Right ventricle myocardium inferior (tissue), 1 donor: Measurements from ENCODE around the gene UBE2V1. TPM values are rescaled to one million over a fixed set of nuclear protein-coding genes. Genes with fewer than 3 reads are reported as not detected.
A peak's percentile ranks its signal among the peaks of the same experiment; 100 is the strongest.

ENCODE experiments used
- ATAC-seq: fragments of 200-7000 bp; cut with Tn5 transposase; one replicate; pipeline ENCODE4 v1.9.1; 2020; ENCODE audit warnings: mild to moderate bottlenecking, moderate library complexity
- DNase-seq: peaks from one replicate; pipeline ENCODE4 v3.0.0; 2021; ENCODE audit errors: missing footprints
- intact Hi-C: fragments of 100-400 bp; cut with DNase I; formaldehyde crosslinking; loops from one replicate; pipeline ENCODE4 v1.11.0; 2022
- total RNA-seq: library from RNA; stranded (reverse); fragmentation: NEBNext Ultra II Directional; extraction: Animal tissue kit (Norgen Biotek cat#: 25700); gene quantifications from one replicate; pipeline ENCODE4 v1.2.1, GENCODE V29; 2021
- donor health status: DM: no; HTN: yes; CAD: no; lungs with severe emphysema.

The UBE2V1 gene
- total RNA-seq, 1 donor from 2014 or later: 74.3 TPM

DNA sequence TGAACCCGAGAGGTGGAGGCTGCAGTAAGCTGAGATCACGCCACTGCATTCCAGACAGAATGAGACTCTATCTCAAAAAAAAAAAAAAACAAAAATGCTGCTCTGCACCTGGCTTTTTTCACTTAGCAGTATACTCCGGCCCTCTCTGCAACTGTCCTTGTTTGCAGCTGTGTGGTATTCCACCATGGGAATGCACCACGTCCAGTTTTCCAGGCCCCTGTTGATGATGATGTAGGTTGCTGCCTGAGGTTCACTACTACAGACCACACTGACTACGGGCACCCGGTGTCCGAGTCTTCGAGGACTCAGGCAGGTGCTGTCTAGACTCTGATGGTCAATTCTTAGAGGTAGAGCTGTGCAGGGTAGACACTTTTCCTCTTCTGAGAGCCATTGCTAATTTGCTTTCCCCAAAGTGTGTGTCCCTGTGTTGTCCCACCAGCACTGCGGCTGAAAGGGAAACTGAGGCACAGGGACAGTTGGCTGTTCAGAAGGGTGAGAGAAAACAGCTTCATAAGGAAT is 56.5 kb downstream of the UBE2V1 start:
- intact Hi-C loops: no loop called here
- DNase-seq (no peak), ATAC-seq (no peak)

DNA sequence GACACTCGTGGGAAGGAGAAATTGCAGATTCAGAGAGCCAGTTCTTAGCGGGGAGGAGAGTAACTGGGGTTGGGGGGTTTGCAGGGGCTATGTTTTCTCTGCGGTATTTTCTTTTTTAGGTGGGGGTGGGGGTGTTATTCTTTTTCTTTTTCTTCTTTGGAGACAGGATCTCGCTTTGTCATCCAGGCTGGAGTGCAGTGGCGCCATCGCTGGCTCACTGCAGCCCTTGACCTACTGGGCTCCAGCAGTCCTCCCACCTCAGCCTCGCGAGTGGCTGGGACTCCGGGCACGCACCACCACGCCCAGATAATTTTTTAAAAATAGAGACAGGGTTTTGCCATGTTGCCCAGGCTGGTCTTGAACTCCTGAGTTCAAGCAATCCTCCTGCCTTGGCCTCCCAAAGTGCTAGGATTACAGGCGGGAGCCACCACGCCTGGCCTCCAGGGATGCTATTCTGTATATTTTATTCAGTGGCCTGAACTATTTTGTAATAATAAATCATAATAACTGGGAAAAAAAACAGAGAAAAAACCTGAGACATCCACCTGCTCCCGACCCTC is 57.3 kb downstream of the UBE2V1 start:
- ATAC-seq (no peak), DNase-seq (no peak)
- intact Hi-C loops: no loop called here

DNA sequence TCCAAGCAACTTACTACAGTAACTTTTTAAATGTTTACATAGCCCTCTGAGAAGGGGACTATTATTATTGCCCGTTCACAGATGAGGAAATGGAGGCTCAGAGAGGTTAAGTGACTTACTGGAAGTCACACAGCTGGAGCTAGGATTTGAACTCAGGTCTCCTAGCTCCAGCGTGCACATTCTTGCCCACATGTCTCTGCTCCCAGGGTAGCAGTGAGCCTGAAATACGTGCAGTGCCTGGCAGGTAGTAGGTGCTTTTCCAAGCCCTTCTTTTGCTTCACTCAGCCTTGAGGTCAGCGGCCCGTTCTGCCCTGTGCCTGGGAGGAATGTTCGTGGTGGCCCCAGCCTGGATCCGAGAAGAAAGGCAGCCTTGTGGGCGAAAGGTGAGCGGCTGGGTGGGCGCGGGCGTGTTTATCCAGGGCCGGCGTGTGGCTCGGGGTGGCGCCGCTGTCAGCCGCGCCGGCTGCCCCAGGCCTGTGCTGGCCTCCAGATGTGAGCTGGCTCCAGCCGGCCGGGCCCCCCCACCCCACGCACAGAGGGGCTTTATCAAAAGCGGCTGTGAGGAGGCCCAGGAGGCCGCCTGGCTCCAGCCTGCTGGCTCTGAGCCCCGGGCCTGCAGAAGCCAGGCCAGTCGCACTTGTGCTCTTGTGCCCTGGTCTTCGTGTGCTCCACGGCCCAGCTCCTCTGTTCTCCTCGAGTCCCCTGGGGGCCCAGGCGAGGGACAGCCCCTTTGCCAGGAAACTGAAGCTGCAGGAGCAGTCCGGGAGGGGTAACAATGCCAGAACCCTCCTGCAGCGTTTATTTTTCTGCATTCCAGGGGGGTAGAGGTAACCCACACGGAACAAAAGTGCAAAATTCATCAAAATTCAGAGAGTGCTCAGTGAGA is 58.1 kb downstream of the UBE2V1 start:
- intact Hi-C loops: no loop called here
- DNase-seq (peak; percentile 73), ATAC-seq (peak; percentile 68)

DNA sequence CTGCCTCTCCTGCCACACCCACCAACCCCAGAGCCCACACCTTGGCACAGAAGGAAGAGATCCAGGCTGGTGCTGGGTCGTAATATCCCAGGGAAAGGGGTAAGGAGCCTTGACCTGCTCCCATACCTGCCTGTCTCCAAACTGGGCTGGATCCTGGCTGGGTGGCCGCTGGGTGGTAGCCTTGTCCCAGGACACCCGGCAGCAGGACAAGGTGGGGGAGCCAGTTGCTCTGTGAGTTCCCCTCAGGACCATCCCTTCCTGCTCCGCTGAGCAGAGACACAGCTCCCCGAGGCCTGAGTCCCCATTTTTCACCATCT is 58.8 kb downstream of the UBE2V1 start:
- no peak for DNase-seq
- ATAC-seq: no peak
- intact Hi-C loops: no loop called here

DNA sequence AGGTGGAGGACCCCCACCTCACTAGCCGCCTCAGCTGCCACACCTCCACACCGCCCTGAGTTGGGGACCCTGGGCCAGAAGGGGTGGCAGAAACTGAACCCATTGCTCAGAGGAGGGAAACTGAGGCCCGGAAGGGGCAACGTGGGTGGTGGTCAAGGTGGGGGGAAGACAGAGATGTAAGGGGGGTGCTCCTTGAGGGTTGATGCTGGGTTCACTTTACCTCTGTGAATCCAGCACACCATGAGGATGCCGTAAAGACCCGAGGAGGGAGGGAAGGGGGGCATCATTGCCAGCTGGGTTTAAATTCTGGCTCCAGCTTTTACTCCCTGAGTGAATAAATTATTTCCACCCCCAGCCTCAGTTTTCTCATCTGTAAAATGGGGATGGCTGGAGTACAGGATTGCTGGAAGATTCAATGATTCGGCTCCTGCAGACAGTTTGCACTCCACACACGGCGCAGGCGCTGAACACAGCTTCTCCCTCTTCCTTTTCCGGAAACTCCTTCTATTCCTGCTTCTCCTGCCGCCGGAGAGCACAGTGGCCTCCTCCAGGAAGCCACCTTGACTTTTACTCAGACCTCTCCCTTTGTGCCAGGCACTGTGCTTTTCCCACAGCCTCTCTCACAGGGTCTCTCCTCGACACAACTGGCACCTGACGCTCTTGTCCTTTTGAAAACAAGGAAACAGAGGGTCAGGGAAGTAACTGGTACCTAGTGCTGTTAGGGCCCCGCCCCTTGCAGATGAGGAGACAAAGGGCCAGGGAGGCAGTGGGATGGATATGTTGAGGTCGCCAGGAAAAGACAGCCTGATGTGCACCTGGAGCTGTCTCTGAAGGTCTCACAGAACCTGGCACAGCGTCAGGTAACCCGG is 59.4 kb downstream of the UBE2V1 start:
- ATAC-seq: no peak
- no peak for DNase-seq
- intact Hi-C loops: no loop called here

DNA sequence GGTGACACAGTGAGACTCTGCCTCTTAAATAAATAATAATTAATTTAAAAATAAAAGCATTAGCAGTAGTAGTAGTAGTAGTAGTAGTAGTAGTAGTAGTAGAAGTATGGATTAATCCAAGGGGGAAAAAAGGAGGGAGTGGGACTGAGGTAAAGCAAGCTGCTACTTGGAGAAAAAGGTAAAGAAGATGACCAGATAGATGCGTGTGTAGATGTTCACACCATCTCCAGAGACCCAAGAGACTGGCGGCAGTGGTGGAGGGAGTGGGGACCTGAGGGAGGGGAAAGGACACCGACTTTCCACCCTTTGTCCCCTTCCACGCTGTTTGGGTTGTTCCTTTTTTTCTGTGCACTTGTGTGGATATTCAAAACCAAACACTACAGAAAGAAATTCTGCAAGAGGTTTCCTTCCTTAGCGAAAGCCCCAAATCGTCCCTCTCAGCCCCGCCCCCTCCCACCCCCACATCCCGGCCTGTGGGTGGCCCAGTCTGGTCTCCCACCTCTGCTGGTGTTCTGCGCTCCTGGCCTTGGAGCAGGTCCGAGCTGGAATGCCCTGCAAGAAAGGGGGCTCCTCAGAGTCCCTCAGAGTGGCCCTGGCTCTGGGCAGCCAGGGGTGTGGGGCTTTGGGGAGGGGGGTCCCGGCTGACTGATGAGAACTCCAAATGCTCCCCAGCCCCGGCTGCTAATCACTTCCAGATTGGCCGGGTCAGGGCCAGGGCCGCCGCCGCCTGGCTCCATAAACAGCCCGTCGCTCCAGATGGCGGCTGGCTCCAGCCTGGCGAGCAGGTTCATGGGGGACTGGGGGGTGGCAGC is 60.2 kb downstream of the UBE2V1 start:
- ATAC-seq (no peak), DNase-seq (no peak)
- intact Hi-C loops: no loop called here

DNA sequence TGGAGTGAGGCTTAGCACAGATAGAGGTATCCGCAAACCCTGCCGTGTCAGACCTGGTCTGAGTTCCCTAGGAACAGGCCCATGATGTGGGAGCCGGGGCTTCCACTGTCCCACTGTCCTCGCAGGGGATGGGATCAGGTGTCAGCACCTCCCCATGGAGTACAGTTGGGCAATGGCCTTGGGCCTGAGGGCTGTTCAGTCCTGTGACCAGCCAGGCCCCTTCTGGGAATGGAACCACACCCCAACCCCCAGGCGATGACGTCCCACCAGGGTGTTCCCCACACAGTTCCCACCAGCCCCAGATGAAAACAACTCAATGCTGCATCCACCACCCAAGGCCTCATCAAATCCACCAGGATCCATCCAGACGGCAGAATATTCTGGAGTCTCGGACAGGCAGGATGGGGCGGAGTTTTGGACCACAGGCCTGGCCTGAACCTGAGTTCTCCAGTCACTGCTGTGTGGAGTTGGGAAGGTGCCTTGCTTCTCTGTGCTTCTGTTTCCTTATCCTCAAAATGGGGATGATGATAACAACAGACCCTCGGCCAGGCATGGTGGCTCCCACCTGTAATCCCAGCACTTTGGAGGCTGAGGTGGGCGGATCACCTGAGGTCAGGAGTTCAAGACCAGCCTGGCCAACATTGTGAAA is 62.2 kb downstream of the UBE2V1 start:
- intact Hi-C loops: no loop called here
- no peak for DNase-seq
- ATAC-seq: no peak

DNA sequence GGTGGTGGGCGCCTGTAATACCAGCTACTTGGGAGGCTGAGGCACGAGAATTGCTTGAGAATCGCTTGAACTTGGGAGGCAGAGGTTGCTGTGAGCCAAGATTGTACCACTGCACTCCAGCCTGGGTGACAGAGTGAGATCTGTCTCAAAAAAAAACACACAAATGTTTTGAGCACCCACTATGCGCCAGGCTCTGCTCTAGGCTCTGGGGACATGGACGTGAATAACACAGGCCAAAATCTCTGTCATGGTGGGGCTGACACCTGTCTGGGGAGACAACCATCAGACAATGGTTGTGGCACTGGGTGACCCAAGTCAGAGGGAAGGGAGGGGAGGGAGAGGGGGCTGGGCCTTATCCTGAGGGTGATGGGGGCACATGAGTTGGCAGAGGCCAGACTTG is 62.7 kb downstream of the UBE2V1 start:
- no peak for ATAC-seq
- intact Hi-C loops: no loop called here
- DNase-seq: no peak

DNA sequence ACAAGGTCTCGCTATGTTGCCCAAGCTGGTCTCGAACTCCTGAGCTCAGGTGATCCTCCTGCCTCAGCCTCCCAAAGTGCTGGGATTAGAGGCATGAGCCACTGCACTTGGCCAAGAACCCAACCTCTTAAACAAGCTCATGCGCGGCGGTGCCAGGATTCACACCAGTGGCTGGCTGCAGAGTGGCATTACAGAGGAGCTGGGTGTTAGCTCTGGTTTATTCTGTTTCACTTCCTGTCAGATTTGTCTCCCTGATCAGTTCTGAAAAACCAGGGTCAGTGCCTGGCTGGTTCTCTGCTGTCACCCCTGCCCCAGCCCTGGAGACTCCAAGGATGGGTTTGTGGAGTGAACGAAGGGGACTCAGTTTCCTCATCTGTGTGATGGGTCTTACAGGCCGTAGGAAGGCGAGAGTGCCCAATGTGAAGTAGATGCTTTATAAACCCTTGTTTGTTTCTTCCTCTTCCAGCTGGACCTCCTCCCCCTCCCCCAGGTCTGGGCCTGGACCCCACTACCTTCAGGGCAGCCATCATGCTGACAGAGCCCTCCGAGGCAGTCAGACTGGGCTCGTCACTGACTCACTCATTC is 63.4 kb downstream of the UBE2V1 start:
- no peak for ATAC-seq
- intact Hi-C loops: no loop called here
- no peak for DNase-seq

DNA sequence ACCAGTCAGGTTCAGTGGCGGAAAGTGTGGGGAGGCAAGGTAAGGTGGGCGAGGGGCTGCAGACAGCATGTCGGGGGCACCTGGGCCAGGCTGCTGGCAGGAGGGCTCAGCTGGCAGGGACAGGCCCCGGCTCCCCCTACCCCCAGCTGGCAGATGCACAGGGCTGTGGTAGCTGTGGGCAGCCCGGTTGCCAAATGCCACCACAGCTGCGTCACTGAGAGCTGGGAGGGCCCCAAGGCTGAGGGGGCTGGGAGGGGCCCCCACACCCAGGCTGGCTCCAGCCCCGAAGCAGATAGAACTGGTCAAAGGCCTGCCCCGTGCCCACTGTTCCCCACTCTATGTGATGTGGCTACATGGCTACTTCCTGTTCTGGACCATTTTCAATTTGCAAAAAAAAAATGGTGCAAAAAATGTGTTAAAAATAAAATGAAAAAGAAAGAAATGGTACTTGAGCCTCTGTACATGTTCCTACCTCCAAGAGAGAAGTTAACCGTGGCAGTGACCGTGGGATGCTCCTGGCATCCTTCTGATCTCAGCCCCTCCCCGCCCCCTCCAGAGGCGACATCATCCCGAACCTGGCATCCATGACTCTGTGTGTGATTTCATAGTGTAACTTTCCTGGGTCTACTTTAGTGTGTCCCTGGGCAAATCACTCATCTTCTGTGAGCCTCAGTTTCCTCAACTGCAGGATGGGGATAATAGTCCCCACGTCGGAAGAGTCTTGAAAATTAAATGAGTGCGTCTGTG is 64.4 kb downstream of the UBE2V1 start:
- DNase-seq: no peak
- intact Hi-C loops: no loop called here
- no peak for ATAC-seq

DNA sequence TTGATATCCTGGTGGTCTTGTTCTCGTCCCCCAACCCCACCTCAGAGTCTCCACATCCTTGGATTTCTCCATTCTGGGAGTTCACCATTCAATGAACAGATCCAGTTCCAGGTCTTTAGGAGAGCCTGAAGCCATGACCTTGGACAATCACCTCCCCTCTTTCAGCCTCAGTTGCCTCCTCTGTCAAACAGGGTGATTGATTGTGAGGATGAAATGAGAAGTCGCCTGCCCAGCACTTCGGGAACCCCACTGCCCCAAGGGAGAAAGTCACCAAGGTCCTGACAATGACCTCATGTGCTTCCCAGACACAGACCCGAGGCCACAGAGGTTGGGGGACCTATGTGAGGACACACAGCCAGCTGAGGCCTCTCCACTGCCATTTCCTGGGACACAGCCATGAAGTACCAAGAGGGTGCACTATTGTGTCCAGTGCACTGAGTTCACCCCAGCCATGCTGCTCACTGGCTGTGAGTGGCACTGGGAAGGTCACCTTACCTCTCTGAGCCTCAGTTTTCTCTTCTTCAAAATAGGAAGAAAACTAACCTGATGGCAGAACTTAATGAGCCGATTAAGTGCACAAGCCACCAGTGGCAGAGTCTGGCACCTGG is 68.5 kb downstream of the UBE2V1 start:
- DNase-seq (no peak), ATAC-seq (no peak)
- intact Hi-C loops: no loop called here

DNA sequence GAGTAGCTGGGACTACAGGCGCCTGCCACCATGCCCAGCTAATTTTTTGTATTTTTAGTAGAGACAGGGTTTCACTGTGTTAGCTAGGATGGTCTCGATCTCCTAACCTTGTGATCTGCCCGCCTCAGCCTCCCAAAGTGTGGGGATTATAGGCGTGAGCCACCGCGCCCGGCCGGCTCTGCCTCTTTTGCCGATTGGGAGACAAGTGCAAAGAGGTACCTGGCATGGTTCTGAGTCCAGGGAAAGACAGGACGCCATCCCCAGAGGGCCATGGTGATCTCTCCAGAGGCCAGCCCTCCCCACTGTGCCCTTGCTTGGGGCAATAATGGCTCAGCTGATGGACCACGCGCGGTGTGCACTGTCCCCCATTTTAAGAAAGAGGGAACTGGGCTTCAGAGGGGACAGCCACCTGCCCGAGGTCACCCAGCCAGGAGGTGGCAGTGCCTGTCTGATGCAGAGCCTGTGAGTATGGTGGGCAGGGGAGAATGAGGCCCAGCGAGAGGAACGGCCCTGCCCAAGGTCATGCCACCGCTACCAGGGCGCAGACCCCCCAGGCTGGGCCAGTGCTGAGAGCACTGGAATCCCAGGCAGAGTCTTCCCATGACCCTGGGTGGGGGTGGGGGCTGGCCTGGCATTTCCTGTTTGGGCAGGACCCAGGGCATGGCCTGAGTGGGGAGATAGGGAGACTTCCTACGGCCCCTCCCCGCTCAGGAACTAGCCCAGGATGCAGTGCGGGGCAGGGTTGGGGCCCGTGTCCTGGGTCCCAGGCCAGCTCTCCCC is 69.2 kb downstream of the UBE2V1 start:
- intact Hi-C loops: no loop called here
- no peak for DNase-seq
- no peak for ATAC-seq

DNA sequence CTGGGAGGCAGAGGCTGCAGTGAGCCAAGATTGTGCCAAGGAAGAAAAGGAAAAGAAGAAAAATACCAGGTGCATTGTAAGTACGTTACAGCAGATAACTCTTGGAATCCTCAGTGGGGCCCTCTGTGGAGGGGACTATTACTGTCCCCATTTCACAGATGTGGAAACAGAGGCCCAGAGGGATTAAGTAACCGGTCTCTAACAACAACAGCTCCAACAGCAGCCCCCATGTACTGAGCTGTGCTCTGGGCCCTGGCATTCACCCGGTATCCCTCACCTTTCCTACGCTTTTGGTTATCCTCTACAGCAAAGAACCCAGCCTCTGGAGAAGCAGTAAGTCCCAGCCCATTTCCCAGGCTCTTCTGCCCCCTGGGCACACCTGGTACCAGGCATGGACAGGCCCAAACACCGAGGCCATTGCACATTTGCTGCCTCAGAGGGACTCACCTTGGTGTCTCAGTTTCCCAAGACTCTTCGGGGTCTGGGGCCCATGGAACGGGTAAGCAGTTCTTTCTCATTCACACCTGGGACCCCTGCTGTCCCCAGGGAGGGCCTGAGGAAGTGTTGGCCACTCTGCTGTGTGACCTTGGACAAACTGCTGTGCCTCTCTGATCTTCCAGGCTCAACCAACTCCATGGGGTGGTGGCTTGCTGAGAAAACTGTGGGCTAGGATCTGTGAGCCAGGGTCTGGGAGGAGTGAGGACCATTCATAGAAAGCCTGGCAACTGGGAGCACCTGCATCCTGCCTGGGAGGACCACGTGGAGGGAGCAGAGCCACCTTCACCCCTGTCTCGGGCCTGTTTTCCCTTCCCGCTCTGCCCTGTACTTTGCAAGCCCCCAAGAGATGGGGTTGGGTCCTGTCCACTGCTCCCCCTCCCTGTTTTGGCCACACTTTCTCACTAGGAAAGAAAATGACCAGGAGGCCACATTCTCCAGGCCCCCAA is 70.3 kb downstream of the UBE2V1 start:
- intact Hi-C loops: no loop called here
- DNase-seq: no peak
- ATAC-seq: no peak

DNA sequence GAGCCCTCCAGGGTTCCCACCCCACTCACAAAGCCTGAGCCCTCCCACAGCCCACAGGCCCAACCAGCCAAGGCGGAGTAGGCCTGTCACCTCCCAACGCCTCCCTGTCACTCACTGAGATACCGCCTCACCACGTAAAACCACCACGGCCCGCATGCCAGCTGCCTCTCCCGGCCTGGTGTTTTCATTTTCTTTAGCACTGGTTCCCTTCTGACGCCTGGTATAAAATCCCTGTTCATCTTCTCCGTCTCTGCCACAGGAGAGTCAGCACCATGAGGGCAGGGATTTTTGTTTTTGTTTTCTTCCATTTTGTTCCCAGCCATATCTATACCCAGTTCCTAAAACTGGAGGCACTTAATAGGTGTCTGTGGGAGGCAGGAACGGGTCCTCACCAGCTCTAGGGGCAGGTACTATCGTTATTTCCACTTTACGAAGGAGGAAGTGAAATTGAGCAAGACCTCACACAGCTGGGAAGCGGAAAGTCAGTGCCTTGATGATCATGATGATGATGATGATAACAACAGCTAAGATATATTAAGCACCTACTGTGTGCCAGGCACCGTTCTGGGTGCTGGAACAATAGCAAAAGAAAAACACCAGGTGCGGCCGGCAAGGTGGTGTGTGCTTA is 71.6 kb downstream of the UBE2V1 start:
- ATAC-seq (no peak), DNase-seq (no peak)
- intact Hi-C loops: no loop called here
